Fibroblast of lung (primary cell): ENCODE data around the gene RPUSD3.

Source experiments
- EZH2 ChIP-seq: IDR thresholded peaks from 2 replicates; pipeline ENCODE4 v1.5.1; 2012; ENCODE audit warnings: low read length, control low read depth, mild to moderate bottlenecking; ENCODE audit errors: missing control alignments
- TF ChIP-seq, protein P1 (sequence below), 2 donors: IDR thresholded peaks in 1 of 2; conservative IDR thresholded peaks in 1 of 2; 1 replicate in 1 of 2; 2 replicates in 1 of 2; pipeline ENCODE4 v1.5.1; 2011 to 2012; ENCODE audit warnings: low read length in 2 of 2, control low read depth in 1 of 2, inconsistent platforms in 1 of 2, low read depth in 1 of 2, mild to moderate bottlenecking in 1 of 2

DNA sequence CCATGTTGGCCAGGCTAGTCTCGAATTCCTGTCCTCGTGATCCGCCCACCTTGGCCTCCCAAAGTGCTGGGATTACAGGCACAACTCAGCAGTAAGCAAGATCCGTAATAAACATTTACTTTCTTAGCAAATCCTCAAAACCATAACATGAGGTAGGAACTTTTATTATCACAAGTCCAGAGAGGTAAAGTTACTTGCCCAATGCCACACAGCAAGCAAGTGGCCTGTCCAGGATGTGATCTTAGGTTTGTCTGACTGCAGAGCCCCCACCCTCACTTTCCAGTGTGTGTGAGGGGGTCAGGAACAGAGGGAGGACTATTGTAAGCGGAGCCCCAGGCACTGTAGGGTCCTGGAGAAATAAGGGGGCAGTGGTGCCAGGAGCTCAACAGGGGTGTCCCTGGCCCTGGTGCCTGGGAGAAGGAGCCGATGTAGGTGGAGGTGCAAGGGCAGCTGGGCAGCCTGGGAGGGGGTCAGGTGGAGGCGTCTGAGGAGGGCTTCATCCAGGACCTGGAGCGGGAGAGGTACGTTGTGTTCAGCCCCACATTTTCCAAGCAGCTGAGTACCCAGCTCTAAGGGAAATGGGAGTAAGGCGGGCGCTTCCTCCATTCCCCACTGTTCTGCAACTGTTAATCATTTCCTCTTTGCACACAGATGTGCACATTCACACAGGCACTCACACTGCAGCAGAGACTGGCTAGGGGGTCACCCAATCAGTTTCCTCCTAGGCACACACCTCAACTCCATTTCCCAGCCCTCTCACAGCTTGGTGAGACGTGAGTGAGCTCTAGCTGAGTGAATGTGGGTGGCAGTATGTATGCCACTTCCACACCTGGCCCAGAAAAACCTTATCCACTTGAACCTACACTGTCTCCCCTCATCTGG is 5.9 kb downstream of the RPUSD3 start:
- TF ChIP-seq, protein P1, sequence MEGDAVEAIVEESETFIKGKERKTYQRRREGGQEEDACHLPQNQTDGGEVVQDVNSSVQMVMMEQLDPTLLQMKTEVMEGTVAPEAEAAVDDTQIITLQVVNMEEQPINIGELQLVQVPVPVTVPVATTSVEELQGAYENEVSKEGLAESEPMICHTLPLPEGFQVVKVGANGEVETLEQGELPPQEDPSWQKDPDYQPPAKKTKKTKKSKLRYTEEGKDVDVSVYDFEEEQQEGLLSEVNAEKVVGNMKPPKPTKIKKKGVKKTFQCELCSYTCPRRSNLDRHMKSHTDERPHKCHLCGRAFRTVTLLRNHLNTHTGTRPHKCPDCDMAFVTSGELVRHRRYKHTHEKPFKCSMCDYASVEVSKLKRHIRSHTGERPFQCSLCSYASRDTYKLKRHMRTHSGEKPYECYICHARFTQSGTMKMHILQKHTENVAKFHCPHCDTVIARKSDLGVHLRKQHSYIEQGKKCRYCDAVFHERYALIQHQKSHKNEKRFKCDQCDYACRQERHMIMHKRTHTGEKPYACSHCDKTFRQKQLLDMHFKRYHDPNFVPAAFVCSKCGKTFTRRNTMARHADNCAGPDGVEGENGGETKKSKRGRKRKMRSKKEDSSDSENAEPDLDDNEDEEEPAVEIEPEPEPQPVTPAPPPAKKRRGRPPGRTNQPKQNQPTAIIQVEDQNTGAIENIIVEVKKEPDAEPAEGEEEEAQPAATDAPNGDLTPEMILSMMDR (conservative IDR thresholded peaks at IDR 0.05 in 1 of 2, IDR thresholded peaks at IDR 0.05 in 1 of 2; ENCODE audit: low read depth in 1 of 2, low read length in 2 of 2), result no peak
- TF ChIP-seq EZH2, result no peak
